Measurements from ENCODE around the gene SPDEF.

SPDEF gene

GRCh38 chr6:34527751-34528670, 28.1 kb downstream of the SPDEF start:
- no peak for DNase-seq

- peak; percentile 85 for DNase-seq
Measured at GRCh38 chr6:34526992-34527728, 29.0 kb downstream of the SPDEF start.

GRCh38 chr6:34526241-34526972, 29.7 kb downstream of the SPDEF start:
- peak; percentile 1 for DNase-seq

- DNase-seq, result no peak
Measured at GRCh38 chr6:34525431-34526175, 30.5 kb downstream of the SPDEF start.

- DNase-seq, result no peak
Measured at GRCh38 chr6:34524971-34525370, 31.2 kb downstream of the SPDEF start.

GRCh38 chr6:34524499-34524898, 31.6 kb downstream of the SPDEF start:
- DNase-seq, result no peak

- no peak for DNase-seq
Measured at GRCh38 chr6:34523441-34524206, 32.5 kb downstream of the SPDEF start.

- no peak for DNase-seq
Measured at GRCh38 chr6:34522761-34523160, 33.4 kb downstream of the SPDEF start.

GRCh38 chr6:34521463-34522285, 34.5 kb downstream of the SPDEF start:
- no peak for DNase-seq

- DNase-seq, result no peak
Measured at GRCh38 chr6:34520645-34521462, 35.3 kb downstream of the SPDEF start.

- no peak for DNase-seq
Measured at GRCh38 chr6:34519971-34520644, 36.0 kb downstream of the SPDEF start.

GRCh38 chr6:34518669-34519365, 37.3 kb downstream of the SPDEF start:
- no peak for DNase-seq

- DNase-seq, result no peak
Measured at GRCh38 chr6:34517966-34518365, 38.2 kb downstream of the SPDEF start.

GRCh38 chr6:34517461-34517881, 38.7 kb downstream of the SPDEF start:
- no peak for DNase-seq

GRCh38 chr6:34516391-34517324, 39.5 kb downstream of the SPDEF start:
- DNase-seq, result no peak

- no peak for DNase-seq
Measured at GRCh38 chr6:34515473-34516387, 40.4 kb downstream of the SPDEF start.
